ENCODE measurements around the gene ADAMTSL1.

ADAMTSL1 gene, protein sequence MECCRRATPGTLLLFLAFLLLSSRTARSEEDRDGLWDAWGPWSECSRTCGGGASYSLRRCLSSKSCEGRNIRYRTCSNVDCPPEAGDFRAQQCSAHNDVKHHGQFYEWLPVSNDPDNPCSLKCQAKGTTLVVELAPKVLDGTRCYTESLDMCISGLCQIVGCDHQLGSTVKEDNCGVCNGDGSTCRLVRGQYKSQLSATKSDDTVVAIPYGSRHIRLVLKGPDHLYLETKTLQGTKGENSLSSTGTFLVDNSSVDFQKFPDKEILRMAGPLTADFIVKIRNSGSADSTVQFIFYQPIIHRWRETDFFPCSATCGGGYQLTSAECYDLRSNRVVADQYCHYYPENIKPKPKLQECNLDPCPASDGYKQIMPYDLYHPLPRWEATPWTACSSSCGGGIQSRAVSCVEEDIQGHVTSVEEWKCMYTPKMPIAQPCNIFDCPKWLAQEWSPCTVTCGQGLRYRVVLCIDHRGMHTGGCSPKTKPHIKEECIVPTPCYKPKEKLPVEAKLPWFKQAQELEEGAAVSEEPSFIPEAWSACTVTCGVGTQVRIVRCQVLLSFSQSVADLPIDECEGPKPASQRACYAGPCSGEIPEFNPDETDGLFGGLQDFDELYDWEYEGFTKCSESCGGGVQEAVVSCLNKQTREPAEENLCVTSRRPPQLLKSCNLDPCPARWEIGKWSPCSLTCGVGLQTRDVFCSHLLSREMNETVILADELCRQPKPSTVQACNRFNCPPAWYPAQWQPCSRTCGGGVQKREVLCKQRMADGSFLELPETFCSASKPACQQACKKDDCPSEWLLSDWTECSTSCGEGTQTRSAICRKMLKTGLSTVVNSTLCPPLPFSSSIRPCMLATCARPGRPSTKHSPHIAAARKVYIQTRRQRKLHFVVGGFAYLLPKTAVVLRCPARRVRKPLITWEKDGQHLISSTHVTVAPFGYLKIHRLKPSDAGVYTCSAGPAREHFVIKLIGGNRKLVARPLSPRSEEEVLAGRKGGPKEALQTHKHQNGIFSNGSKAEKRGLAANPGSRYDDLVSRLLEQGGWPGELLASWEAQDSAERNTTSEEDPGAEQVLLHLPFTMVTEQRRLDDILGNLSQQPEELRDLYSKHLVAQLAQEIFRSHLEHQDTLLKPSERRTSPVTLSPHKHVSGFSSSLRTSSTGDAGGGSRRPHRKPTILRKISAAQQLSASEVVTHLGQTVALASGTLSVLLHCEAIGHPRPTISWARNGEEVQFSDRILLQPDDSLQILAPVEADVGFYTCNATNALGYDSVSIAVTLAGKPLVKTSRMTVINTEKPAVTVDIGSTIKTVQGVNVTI (N-terminal part only)

DNA sequence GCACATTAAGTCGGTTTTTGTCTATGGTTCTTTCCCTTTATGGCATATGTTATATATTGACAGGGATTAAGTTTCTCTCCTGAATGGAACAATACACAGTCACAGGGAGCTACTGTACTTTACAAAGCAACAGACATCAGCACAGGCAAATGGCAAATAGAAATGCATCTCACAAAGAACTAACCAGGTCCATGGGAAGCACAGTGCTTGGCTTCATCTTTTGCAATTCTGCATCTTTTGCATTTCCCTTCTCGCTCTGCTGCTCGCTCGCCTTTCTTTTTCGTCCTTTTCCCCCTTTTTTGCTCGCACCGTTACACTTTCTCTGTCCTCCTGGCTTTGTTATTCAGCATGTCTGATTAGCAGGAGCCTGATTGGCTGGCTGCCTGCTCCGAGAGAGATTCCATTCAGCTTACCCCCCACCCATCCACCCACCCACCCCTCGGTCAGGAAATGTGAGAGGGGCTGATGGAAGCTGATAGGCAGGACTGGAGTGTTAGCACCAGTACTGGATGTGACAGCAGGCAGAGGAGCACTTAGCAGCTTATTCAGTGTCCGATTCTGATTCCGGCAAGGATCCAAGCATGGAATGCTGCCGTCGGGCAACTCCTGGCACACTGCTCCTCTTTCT is at the start of gene ADAMTSL1:
Gene ADAMTSL1, plus strand, starts transcription at position 502 of the 628 bp plus-strand sequence. Its CDS starts 80 bp downstream, at position 582.
- Histone ChIP-seq H3K36me3 (ENCODE audit: control insufficient read depth in 1 of 2, insufficient read depth in 2 of 2, low read length in 2 of 2) (no peaks in the 10 kb centered on the region), H3K4me3 (ENCODE audit: low read depth in 1 of 2, low read length in 2 of 2) (peak within 1 kb of the TSS; percentile 41 to 51), H3K4me1 (ENCODE audit: control insufficient read depth in 1 of 2, insufficient read depth in 2 of 2, low read length in 2 of 2) (peaks cover 0 to 4% of the 10 kb centered on the region in 2 donors), H3K9me3 (ENCODE audit: control insufficient read depth in 1 of 2, low read length in 2 of 2) (peaks cover 0 to 10% of the 10 kb centered on the region in 2 donors), H3K27ac (ENCODE audit: low read length) (peak within 1 kb of the TSS; percentile 41), H3K27me3 (ENCODE audit: low read depth, low read length) (no peaks in the 10 kb centered on the region)

DNA sequence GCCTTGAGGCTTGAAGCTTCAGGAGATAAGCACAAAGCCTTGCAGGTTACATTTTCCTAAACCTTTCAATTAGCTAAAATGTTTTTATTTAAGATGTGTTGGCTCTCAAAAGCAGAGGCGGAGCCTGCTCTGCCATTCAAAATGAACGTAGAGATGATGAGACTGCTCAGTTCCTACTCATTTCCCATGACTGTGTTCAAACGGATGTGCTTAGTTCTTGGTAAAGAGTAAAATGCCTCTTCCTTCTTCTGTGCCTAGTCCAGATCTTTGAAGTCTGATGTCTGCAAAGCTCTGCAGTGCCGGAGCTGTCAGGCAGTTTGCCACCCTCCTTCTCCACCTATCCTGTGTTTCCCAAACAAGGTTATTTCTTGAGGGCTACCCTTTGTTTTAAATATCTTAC is 46.3 kb upstream of the ADAMTSL1 start:
- no peaks in the 10 kb centered on the region for H3K36me3 ChIP-seq (ENCODE audit: control insufficient read depth in 1 of 2, insufficient read depth in 2 of 2, low read length in 2 of 2)
- H3K27ac ChIP-seq (ENCODE audit: low read length): no peak overlapping the region
- no peak overlapping the region for H3K4me3 ChIP-seq (ENCODE audit: low read depth in 1 of 2, low read length in 2 of 2)

DNA sequence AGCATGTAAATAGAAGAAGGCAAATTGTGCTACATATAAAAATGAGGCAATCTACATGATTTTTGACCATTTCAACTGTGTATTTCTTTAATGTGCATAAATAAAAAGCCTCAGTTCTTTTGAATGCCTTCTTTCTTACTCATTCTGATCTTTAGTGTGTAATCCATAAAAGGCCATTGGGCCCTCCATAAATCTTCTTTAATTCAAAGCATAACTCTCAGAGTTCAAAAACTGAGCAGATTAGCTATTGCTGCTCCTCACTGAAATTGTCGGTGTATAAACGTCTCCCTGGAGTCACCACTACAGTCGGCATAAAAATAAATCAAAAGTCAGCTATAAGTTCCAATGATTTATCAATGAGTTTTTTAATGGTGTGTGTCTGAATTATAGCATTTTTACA is 45.3 kb upstream of the ADAMTSL1 start:
- Histone ChIP-seq H3K4me3 (ENCODE audit: low read depth in 1 of 2, low read length in 2 of 2) (no peak overlapping the region), H3K27ac (ENCODE audit: low read length) (no peak overlapping the region), H3K27me3 (ENCODE audit: low read depth, low read length) (no peaks in the 10 kb centered on the region), H3K36me3 (ENCODE audit: control insufficient read depth in 1 of 2, insufficient read depth in 2 of 2, low read length in 2 of 2) (no peaks in the 10 kb centered on the region), H3K4me1 (ENCODE audit: control insufficient read depth in 1 of 2, insufficient read depth in 2 of 2, low read length in 2 of 2) (no peaks in the 10 kb centered on the region), H3K9me3 (ENCODE audit: control insufficient read depth in 1 of 2, low read length in 2 of 2) (no peaks in the 10 kb centered on the region)

More for the DNA sequence above, 46.3 kb upstream of the ADAMTSL1 start:
- Histone ChIP-seq H3K27me3 (ENCODE audit: low read depth, low read length) (no peaks in the 10 kb centered on the region), H3K9me3 (ENCODE audit: control insufficient read depth in 1 of 2, low read length in 2 of 2) (no peaks in the 10 kb centered on the region), H3K4me1 (ENCODE audit: control insufficient read depth in 1 of 2, insufficient read depth in 2 of 2, low read length in 2 of 2) (no peaks in the 10 kb centered on the region)

DNA sequence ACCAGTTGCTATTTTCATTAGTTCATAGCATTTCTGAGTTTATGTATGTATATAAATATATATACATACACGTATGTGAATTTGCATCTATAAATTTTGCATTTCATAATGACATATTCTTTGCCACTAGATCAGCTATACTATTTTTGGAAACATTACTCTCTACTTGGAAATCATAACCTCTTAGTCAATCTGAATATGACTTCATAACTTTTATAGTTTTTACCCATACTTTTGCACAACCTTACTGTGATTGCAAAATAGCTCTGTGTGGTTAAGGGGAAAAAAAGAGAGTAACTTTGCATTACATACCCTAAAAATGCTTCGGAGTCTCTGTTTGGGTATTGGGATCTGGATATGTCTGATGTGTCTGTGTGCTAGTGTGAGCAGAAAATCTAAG is 44.9 kb upstream of the ADAMTSL1 start:
- no peaks in the 10 kb centered on the region for H3K4me1 ChIP-seq (ENCODE audit: control insufficient read depth in 1 of 2, insufficient read depth in 2 of 2, low read length in 2 of 2)
- no peaks in the 10 kb centered on the region for H3K36me3 ChIP-seq (ENCODE audit: control insufficient read depth in 1 of 2, insufficient read depth in 2 of 2, low read length in 2 of 2)
- no peak overlapping the region for H3K27ac ChIP-seq (ENCODE audit: low read length)
- H3K9me3 ChIP-seq (ENCODE audit: control insufficient read depth in 1 of 2, low read length in 2 of 2): no peaks in the 10 kb centered on the region
- no peak overlapping the region for H3K4me3 ChIP-seq (ENCODE audit: low read depth in 1 of 2, low read length in 2 of 2)
- H3K27me3 ChIP-seq (ENCODE audit: low read depth, low read length): no peaks in the 10 kb centered on the region

DNA sequence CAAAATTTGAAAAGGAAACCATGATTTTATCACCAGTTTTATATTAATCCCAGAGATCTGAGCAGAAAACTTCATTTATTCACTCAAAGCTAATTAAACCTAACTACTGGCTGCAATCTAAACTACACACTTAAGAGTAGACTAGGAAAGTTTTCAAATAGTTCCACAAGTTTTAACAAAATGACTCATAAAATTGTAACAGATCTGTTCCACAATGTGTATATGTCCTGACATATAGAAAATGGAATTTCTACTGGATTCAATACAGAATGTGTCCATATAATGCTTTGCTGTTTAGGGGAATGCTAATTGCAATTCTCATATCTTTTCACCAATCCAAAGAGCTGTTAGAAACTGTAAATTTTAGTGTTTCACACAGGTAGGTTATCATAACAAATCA is 40.3 kb upstream of the ADAMTSL1 start:
- H3K4me1 ChIP-seq (ENCODE audit: control insufficient read depth in 1 of 2, insufficient read depth in 2 of 2, low read length in 2 of 2): peaks cover 0 to 5% of the 10 kb centered on the region in 2 donors

DNA sequence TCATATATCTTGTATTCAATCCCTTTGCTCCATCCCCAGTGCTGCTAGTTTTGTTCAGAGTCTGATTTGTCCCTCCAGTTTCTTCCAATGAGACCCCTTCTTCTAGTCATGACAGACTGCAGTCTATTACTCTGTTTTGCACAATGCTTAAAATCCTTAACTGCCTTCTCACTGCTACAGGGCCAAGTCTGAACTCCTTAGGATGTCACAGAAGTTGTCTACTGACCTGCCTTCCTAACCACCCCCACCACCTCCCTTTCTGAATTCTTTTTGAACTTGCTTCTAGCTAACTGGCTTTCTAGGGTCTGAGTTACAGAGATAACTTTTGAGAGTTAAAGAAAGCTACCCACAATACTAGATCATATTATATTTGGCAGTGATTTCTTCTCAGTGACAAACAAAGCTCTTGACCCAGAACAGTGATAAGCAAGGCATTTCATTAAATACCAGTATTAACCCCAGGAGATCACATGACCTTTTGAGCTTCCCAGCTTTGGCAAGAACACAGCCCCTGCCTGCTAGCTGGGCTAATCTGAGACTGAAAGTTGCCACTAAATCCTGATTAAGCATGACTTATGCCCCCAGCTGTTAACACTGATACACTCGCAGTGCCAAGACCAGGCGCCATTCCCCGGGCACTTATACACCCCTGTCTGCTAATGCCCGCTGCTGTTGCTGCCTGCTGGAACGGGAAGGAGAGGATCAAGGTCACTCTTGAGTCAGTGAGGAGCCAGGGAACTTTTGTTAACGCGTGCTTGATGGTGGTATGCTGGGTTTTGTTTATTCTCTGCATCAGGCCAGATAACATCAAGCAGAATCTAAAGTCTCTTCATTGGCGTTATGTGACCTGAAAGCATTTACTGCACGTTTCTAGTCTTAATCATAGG is 36.4 kb upstream of the ADAMTSL1 start:
- peak overlapping the region; percentile 35 to 60 for H3K4me3 ChIP-seq (ENCODE audit: low read depth in 1 of 2, low read length in 2 of 2)
- H3K36me3 ChIP-seq (ENCODE audit: control insufficient read depth in 1 of 2, insufficient read depth in 2 of 2, low read length in 2 of 2): no peaks in the 10 kb centered on the region
- no peaks in the 10 kb centered on the region for H3K27me3 ChIP-seq (ENCODE audit: low read depth, low read length)
- H3K27ac ChIP-seq (ENCODE audit: low read length): peak overlapping the region; percentile 69
- no peaks in the 10 kb centered on the region for H3K9me3 ChIP-seq (ENCODE audit: control insufficient read depth in 1 of 2, low read length in 2 of 2)
- peaks cover 0 to 5% of the 10 kb centered on the region in 2 donors for H3K4me1 ChIP-seq (ENCODE audit: control insufficient read depth in 1 of 2, insufficient read depth in 2 of 2, low read length in 2 of 2)

More for the DNA sequence above, 40.3 kb upstream of the ADAMTSL1 start:
- Histone ChIP-seq H3K27ac (ENCODE audit: low read length) (no peak overlapping the region), H3K9me3 (ENCODE audit: control insufficient read depth in 1 of 2, low read length in 2 of 2) (no peaks in the 10 kb centered on the region), H3K27me3 (ENCODE audit: low read depth, low read length) (no peaks in the 10 kb centered on the region), H3K36me3 (ENCODE audit: control insufficient read depth in 1 of 2, insufficient read depth in 2 of 2, low read length in 2 of 2) (no peaks in the 10 kb centered on the region), H3K4me3 (ENCODE audit: low read depth in 1 of 2, low read length in 2 of 2) (no peak overlapping the region)

DNA sequence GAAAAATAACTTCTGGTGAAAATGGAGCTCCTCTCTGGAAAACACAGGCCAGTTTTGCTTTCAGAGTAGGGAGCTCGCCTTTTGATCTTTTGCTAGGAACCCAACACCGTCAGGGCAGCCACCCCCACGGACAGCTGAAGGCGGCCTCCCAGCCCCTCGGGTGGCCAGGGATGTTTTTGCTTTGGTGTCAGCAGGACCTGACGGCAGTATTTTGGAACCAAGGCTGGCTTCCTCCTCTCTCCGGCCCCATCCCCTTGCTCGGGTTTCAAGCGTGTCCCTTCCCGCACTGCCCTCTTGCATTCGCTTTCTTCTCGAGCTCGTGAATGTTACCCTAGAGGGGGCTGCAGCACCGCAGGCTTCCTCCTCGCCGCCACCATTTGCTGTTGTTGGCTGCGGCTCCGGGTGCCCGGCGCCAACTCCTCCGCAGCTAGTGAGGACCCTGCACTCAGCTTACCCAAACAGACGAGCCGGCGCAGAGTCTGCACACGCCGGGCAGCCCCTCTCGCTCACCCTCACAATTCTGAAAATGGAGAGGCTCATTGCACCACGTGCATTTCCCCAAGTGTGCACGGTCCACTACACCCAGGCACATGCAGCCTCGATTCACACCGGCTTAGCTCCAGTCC is 35.5 kb upstream of the ADAMTSL1 start:
- no peaks in the 10 kb centered on the region for H3K36me3 ChIP-seq (ENCODE audit: control insufficient read depth in 1 of 2, insufficient read depth in 2 of 2, low read length in 2 of 2)
- H3K27ac ChIP-seq (ENCODE audit: low read length): peak overlapping the region; percentile 69
- peak overlapping the region; percentile 35 to 60 for H3K4me3 ChIP-seq (ENCODE audit: low read depth in 1 of 2, low read length in 2 of 2)
- peaks cover 0 to 8% of the 10 kb centered on the region in 2 donors for H3K4me1 ChIP-seq (ENCODE audit: control insufficient read depth in 1 of 2, insufficient read depth in 2 of 2, low read length in 2 of 2)
- no peaks in the 10 kb centered on the region for H3K27me3 ChIP-seq (ENCODE audit: low read depth, low read length)
- H3K9me3 ChIP-seq (ENCODE audit: control insufficient read depth in 1 of 2, low read length in 2 of 2): no peaks in the 10 kb centered on the region

DNA sequence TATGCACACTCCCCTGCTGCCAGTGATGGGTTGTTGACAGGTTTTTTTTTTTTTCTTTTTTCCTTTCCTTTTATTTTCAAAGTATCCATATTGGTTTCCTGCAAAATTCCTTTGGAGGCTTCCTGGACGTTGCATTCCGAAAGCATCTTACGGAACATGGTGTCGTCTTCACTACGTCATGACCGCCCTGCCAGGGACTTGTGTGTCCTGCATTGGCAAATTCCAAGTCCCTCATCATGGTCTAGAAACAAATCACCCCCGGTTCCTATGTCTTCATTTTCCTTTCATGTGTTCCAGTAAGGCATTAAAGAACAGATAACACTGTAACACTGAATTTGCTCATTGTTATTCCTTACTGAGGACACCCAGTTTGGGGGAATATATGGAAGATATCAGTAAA is 35.0 kb upstream of the ADAMTSL1 start:
- H3K9me3 ChIP-seq (ENCODE audit: control insufficient read depth in 1 of 2, low read length in 2 of 2): no peaks in the 10 kb centered on the region
- H3K4me3 ChIP-seq (ENCODE audit: low read depth in 1 of 2, low read length in 2 of 2): peak overlapping the region; percentile 35 to 60
- H3K4me1 ChIP-seq (ENCODE audit: control insufficient read depth in 1 of 2, insufficient read depth in 2 of 2, low read length in 2 of 2): peaks cover 0 to 8% of the 10 kb centered on the region in 2 donors
- no peak overlapping the region for H3K27ac ChIP-seq (ENCODE audit: low read length)
- H3K36me3 ChIP-seq (ENCODE audit: control insufficient read depth in 1 of 2, insufficient read depth in 2 of 2, low read length in 2 of 2): no peaks in the 10 kb centered on the region
- H3K27me3 ChIP-seq (ENCODE audit: low read depth, low read length): no peaks in the 10 kb centered on the region

DNA sequence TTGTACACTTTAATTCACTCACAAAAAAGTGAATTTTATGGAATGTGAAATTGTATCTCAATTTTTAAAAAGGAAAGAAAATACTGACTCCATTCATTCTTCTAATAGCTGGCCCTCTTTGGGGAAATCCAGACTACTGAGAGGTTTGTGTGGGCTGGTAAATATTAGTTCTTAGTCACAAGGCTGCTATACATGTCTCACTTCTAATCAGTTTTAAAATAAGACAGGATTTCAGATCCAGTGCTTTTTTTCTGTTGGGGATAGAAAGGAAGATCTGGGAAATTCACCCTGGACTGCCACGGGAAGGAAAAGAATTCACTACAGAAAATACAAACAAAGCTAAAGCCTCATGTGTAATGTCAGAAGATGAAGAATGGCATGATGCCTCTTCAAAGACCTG is 32.7 kb upstream of the ADAMTSL1 start:
- no peak overlapping the region for H3K4me3 ChIP-seq (ENCODE audit: low read depth in 1 of 2, low read length in 2 of 2)
- H3K4me1 ChIP-seq (ENCODE audit: control insufficient read depth in 1 of 2, insufficient read depth in 2 of 2, low read length in 2 of 2): peaks cover 0 to 8% of the 10 kb centered on the region in 2 donors

More for the DNA sequence above, 32.7 kb upstream of the ADAMTSL1 start:
- H3K27ac ChIP-seq (ENCODE audit: low read length): no peak overlapping the region
- no peaks in the 10 kb centered on the region for H3K36me3 ChIP-seq (ENCODE audit: control insufficient read depth in 1 of 2, insufficient read depth in 2 of 2, low read length in 2 of 2)
- H3K9me3 ChIP-seq (ENCODE audit: control insufficient read depth in 1 of 2, low read length in 2 of 2): no peaks in the 10 kb centered on the region
- H3K27me3 ChIP-seq (ENCODE audit: low read depth, low read length): no peaks in the 10 kb centered on the region
